Measurements from ENCODE around the gene PAK1IP1. TPM values are rescaled to one million over a fixed set of nuclear protein-coding genes. Genes with fewer than 3 reads are reported as not detected.
"Not testable (repeated sequence)": the region's sequence is repeated elsewhere in the genome, so short reads cannot be mapped to it uniquely, and the experiment has no call there.

PAK1IP1 gene
- total RNA-seq, 1 donor from 2014 or later: 7.3 TPM

DNA sequence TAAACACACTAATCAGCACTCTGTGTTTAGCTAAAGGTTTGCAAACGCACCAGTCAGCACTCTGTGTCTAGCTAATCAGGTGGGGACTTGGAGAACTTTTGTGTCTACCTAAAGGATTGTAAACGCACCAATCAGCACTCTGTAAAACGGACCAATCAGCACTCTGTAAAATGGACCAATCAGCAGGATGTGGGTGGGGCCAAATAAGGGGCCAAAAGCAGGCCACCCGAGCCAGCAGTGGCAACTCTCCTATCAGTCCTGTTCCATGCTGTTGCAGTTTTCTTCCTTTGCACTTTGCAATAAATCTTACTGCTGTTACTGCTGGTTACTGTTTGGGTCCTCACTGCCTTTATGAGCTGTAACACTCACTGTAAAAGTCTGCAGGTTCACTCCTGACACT, 46.9 kb downstream of the PAK1IP1 start:
- not testable (repeated sequence) for DNase-seq (ENCODE audit: low spot score)

DNA sequence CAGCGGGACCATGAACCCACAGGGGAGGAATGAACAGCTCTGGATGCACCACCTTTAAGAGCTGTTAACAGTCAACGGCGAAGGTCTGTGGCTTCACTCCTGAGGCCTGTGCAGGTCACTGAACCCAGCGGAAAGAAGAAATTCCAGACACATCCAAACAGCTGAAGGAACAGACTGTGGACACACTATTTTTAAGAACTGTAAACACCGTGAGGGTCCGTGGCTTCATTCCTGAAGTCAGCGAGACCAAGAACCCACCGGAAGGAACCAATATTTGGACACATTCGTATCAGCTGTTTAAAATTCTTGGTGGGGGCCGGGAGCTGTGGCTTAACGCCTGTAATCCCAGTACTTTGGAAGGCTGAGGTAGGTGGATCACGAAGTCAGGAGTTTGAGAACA, 47.5 kb downstream of the PAK1IP1 start:
- DNase-seq (ENCODE audit: low spot score): no peak

- DNase-seq (ENCODE audit: low spot score): no peak
Measured at GRCh38 chr6:10743515-10743914, 48.7 kb downstream of the PAK1IP1 start.

DNA sequence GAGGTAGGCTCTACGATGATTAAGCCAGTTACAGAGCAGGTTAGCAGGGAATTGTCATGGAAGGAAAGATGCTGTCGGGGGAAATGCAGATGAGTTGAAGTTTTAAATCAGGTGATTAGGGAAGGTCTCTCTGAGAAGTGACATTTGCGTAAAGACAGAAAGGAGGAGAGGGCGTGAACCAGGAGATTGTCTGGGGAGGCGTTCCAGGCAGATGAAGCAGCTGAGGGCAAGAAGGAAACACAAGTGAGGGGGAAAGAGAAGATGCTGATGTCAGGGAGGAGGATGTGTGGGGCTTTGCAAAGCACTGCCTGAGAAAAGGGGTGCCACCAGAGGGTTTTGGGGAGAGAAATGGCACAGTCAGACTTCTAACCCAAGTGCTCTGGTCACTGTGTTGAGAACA, 50.3 kb downstream of the PAK1IP1 start:
- no peak for DNase-seq (ENCODE audit: low spot score)

- no peak for DNase-seq (ENCODE audit: low spot score)
Measured at GRCh38 chr6:10746915-10747250, 52.1 kb downstream of the PAK1IP1 start.

GRCh38 chr6:10747251-10747972, 52.6 kb downstream of the PAK1IP1 start, which contains the start of gene TMEM14B:
TMEM14B (plus strand) TSS chr6:10747805; CDS start chr6:10749246, 1,441 bp downstream.
- peak; percentile 100 for DNase-seq (ENCODE audit: low spot score)

GRCh38 chr6:10749734-10750133, 55.0 kb downstream of the PAK1IP1 start:
- no peak for DNase-seq (ENCODE audit: low spot score)

DNA sequence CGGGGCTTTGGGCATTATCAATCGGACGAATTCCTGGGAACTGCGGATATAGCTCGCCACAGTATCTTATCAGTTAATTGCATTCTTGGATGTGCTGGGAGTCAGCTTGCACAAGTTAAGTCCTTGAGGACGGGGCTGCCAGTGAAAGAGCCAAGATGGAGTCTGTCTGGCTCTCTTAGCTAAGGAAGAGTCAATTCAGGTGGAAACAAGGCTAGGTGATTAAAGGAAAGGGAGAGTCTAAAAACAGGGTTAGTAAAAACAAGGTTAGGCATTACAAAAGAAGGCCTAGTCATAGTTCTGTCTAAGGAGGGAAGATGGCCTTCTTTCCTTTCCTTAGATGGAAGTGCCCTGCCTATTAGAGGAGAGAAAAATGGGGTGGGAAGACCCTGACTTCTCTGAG, 55.8 kb downstream of the PAK1IP1 start:
- DNase-seq (ENCODE audit: low spot score): not testable (repeated sequence)

- not testable (repeated sequence) for DNase-seq (ENCODE audit: low spot score)
Measured at GRCh38 chr6:10751757-10752156, 57.0 kb downstream of the PAK1IP1 start.

GRCh38 chr6:10756085-10756484, 61.3 kb downstream of the PAK1IP1 start:
- DNase-seq (ENCODE audit: low spot score): no peak

Other genes with a start within 250 kb of the PAK1IP1 start
- gene GCNT2, start 173.6 kb upstream of the PAK1IP1 start, total RNA-seq: 9.7 TPM
- gene C6orf52, start 356 bp upstream of the PAK1IP1 start, total RNA-seq: 0.69 TPM
- gene TMEM14C, start 28.1 kb downstream of the PAK1IP1 start, total RNA-seq: 111 TPM
- 72.5 TPM for gene TMEM14B, start 52.8 kb downstream of the PAK1IP1 start, total RNA-seq
- 0.09 TPM for gene MAK, start 143.6 kb downstream of the PAK1IP1 start, total RNA-seq
- gene GCM2, start 187.1 kb downstream of the PAK1IP1 start, total RNA-seq: not detected
- gene SYCP2L, start 192.1 kb downstream of the PAK1IP1 start, total RNA-seq: 0.37 TPM